RKO (cell line): Measurements from ENCODE around the gene CCDC91.

Source experiments
- DNase-seq: peaks from one replicate; pipeline ENCODE4 v3.0.0-alpha.2; 2016; ENCODE audit warnings: low spot score

CCDC91 gene

DNA sequence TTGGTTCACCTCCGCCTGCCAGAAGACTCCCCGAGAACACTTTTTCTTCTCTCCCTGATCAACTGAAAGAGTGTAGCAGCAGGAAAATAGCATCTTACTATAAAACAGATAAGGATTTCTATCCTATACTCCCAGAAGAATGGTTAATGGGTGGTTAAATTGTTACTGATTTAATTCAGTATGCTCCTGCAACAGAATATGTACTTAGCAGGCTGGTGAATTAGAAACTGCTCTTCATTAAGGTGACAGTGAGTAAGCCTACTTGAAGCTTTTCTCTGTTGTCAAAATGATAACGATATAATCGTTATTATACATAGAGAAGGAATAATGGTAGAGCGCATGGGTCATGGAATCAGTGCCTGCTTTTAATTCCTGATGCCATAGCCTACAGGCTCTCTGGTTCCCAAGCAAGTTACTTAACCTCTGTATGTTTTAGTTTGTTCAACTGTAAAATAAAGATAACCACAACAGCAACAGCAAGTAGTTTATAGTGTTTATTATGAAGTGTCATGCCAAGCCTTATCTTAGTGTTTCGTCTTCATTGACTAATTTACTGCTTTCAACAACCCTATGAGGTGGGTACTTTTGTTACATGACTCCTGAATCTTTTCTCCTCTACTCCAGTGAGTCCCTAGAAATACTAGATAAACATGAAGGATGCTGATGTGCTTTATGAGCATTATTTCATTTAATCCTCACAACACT, 392.6 kb downstream of the CCDC91 start:
- no peak for DNase-seq

DNA sequence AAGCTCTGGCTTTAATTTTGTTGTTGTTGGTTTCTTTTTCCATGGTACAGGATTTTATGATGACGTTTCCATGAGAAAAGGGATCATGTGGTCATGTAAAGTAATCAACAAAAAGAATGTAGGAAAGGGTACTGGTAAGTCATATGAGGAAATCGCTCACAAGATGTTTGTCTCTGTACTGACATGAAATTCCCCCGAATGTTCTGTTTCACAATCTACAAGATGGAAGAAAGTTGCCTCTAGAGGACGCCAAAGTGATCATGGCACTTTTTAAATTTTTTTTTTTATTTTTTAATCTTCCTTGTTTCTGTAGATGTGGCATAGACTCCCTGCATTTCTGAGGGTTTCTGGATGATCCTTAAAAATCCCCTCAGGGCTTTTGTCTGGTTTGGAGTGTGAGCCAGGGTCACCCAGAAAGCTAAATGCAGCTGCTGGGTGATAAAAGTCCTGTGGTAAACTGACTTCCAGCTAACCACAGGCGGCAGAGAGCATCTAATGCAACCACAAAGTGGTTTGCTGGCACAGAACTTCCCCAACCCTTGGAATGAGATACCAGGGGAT, 393.5 kb downstream of the CCDC91 start:
- DNase-seq, result no peak

DNA sequence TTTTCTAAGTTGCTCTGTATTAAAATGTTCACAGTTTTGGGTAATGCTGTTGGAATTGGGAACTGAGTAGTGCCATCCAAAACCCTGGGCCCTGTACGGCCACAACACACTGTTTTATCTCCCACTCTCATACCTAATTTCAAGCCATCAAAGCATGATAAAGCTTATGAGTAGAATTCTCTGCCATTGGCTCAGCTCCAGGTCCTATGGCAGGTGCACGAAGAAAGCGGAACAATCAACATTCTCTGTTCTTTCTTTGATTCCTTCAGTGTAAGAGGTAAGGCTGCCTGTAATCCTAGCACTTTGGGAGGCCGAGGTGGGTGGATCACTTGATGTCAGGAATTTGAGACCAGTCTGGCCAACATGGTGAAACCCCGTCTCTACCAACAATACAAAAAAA, 394.9 kb downstream of the CCDC91 start:
- DNase-seq, result no peak

DNA sequence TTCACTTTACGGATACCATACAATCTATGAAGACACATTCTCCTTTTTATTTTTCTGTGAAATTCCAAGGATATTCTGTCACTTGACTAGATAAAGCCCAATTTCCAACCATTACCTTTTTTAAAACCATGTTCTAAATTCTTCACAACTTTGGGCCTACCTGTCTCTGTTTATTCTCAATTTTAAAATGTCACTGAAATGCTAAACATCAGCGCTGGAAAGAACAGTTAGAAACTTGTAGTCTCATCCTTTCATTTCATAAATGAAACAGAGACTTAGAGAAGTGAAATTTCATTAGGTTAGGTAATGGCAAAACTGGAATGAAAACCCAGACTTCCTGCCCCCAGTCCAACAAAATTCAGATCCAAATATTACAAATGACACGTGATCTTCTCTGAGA, 396.2 kb downstream of the CCDC91 start:
- no peak for DNase-seq

DNA sequence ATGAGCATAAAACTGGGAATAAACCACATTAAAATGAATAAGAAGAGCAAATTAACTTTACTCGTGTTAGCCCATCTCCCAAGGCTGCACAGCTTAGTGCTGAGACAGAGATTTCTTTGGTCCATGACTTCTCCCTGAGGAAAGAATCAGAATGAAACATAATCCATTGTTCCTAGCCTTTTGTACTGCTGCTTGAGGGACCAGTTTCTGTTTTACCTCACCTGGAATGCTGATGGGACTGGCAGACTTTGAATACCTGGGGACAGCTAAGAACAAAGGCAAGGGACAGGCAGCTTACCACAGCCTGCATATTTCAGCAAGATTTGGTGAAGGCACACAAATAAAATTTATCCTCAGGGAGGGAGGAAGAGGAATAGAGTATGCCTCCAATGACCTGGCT, 401.6 kb downstream of the CCDC91 start:
- no peak for DNase-seq
